ENCODE results near the gene IL19. TPM values are rescaled to one million over a fixed set of nuclear protein-coding genes. Genes with fewer than 3 reads are reported as not detected.

Gene IL19
- total RNA-seq, 4 donors from 2014 or later = 0.76 TPM; not detected in 3

DNA sequence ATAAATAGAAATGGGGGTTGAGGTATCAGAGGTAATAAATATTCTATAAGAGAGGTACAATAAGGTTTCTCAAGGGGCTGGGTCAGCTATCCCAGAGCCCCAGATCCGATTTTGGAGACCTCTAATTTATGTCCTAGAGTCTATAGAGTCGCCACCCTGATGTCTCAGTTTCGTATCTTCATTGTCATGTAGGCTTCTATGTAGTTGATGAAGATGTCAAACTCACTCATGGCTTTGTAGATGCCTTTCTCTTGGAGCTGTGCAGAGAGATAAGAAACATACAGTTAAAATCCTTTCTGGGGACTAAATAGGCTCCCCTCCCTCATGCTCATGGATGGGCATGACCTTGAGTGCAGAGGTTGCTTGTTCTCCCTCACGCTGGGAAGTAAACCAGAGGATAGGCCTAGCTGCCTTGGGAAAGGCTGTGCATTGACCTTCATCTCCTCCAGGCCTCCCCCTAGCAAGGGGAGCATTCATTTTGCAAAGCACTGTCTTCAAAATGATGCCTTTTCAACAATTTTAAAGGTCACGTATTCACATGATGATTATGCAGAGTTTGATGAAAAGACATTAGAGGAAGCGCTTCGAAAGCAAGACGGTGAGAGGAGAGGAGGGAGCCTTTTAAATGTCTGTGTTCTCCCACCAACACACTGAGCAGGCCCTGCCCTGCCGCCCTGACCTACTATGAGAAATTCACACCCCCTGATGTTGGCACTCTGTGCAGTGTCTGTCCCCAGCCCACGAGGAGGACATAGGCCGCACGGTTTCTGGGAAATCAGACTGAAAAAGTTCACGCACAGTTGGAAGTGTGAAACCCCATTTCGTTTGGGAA, 1.9 kb upstream of the IL19 start:
- H3K27ac ChIP-seq = no peak overlapping the region
- DNase-seq = no peak
- no peak overlapping the region for H3K4me3 ChIP-seq
- intact Hi-C loops (cut with DNase I; ENCODE audit: low total_unique reads) = no loop called here
- H3K4me1 ChIP-seq = no peaks in the 10 kb centered on the region
- no peaks in the 10 kb centered on the region for H3K27me3 ChIP-seq
- H3K9me3 ChIP-seq = no peaks in the 10 kb centered on the region
- no peaks in the 10 kb centered on the region for H3K36me3 ChIP-seq
- TF ChIP-seq, protein P1, sequence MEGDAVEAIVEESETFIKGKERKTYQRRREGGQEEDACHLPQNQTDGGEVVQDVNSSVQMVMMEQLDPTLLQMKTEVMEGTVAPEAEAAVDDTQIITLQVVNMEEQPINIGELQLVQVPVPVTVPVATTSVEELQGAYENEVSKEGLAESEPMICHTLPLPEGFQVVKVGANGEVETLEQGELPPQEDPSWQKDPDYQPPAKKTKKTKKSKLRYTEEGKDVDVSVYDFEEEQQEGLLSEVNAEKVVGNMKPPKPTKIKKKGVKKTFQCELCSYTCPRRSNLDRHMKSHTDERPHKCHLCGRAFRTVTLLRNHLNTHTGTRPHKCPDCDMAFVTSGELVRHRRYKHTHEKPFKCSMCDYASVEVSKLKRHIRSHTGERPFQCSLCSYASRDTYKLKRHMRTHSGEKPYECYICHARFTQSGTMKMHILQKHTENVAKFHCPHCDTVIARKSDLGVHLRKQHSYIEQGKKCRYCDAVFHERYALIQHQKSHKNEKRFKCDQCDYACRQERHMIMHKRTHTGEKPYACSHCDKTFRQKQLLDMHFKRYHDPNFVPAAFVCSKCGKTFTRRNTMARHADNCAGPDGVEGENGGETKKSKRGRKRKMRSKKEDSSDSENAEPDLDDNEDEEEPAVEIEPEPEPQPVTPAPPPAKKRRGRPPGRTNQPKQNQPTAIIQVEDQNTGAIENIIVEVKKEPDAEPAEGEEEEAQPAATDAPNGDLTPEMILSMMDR (IDR thresholded peaks at IDR 0.05) = no peak
- no peak for TF ChIP-seq POLR2A (IDR thresholded peaks at IDR 0.05)

DNA sequence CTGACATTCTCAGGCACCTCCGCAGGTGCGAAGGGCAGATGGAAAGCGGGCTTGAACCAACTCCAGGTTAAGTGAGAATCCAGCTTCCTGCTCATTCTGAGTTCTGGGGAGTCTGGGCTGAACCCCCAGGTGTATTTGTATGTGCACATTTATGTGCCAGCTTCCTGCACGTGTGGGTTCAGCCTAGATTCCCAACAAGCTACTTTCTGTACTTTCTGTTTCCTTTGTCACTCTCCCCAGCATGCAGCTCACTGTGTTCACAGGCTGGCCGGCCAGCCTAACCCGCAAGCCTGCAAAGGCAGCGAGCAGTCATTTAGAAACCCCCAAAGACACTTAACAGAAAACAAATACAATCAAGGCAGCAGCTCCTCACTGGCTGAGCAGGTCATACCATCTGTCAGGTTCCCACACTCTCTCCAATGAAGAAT, 1.3 kb upstream of the IL19 start:
- Histone ChIP-seq H3K4me1 (no peaks in the 10 kb centered on the region), H3K27ac (no peak overlapping the region), H3K4me3 (no peak overlapping the region), H3K36me3 (no peaks in the 10 kb centered on the region), H3K9me3 (no peaks in the 10 kb centered on the region), H3K27me3 (no peaks in the 10 kb centered on the region)
- no peak for DNase-seq
- TF ChIP-seq, protein P1 (IDR thresholded peaks at IDR 0.05) = no peak
- intact Hi-C loops (cut with DNase I; ENCODE audit: low total_unique reads) = no loop called here

DNA sequence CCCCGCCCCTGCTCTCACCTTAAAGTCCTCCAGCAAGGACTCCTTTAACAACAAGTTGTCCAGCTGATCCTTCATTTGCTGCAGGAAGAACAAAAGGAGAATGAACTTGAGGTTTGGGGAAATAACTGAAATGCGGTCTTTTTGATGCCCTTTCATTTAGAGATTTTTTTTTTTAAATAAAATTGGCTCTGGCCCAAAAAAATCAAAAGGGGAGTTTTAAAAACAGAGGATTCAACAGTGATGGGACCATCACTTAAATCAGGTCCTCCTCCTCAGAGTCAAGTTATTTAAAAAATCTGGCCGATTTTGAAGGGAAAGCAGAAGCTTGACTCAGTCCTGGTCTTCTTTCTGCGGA, 742 bp downstream of the IL19 start:
- TF ChIP-seq POLR2A (IDR thresholded peaks at IDR 0.05) = no peak
- TF ChIP-seq, protein P1 (IDR thresholded peaks at IDR 0.05) = no peak
- no peak overlapping the region for H3K27ac ChIP-seq

DNA sequence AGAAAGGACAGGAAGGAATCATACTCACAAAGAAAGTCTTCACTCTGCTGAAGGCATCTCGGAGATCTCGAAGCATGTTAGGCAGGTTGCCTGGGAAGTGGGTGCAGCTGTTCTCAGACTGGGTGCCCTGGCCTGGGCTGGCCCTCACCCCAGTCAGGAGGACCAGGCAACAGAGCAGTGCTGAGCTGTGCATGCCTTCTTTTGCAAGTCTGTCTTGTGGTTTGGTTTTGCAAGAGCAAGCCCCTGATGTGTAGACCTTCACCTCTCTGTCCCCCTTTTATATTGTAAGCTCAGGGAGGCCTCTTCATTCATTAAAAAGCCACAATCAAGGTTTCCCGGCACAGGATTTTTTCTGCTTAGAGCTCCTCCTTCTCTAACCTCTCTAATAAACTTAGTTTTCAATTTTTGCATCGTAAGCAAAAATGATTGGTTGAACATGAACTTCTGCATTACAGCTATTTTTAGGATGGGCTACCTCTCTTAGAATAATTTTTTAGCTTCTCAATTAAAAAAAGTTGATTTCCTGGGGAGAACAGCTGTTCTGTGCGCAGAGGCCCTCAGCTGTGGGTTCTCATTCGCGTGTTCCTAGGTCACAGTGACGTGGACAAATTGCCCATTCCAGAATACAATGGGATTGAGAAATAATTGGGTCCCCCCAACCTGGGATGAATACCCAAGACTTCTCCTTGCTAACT, 1.8 kb downstream of the IL19 start, which contains the start of gene IL10:
IL10 (minus strand) TSS at position 252 of the 695 bp plus-strand sequence; CDS start at position 193, 59 bp downstream.
- H3K4me3 ChIP-seq = no peak within 1 kb of the TSS
- no peaks in the 10 kb centered on the region for H3K4me1 ChIP-seq
- H3K27me3 ChIP-seq = no peaks in the 10 kb centered on the region
- no peak for DNase-seq
- no peak within 1 kb of the TSS for H3K27ac ChIP-seq
- intact Hi-C loops (cut with DNase I; ENCODE audit: low total_unique reads) = no loop called here
- H3K36me3 ChIP-seq = no peaks in the 10 kb centered on the region
- H3K9me3 ChIP-seq = no peaks in the 10 kb centered on the region
- TF ChIP-seq, protein P1 (IDR thresholded peaks at IDR 0.05) = no peak
- no peak for TF ChIP-seq POLR2A (IDR thresholded peaks at IDR 0.05)

More for the DNA sequence above, 742 bp downstream of the IL19 start:
- DNase-seq = no peak
- no peaks in the 10 kb centered on the region for H3K4me1 ChIP-seq
- H3K27me3 ChIP-seq = no peaks in the 10 kb centered on the region
- no peak overlapping the region for H3K4me3 ChIP-seq
- no peaks in the 10 kb centered on the region for H3K9me3 ChIP-seq
- no peaks in the 10 kb centered on the region for H3K36me3 ChIP-seq
- intact Hi-C loops (cut with DNase I; ENCODE audit: low total_unique reads) = no loop called here

DNA sequence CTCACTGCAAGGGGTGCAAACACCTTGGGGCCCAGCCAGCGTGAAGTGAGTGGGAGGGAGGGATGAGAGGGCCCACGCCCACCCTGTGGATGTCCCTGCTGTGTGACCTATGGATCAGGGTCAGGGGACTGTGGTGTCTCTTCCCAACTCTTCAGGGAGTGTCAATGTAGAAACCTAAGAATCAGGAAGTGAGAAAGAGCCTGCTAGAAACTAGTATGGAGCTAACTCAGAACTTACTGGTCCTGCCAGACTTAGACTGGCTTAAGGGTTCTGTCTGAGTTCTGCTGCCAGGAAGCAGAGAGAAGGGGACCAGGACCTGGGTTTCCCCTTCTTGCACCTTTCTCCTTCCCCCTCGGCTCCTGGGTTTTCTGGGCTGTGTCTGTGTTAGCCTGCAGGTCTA, 3.5 kb downstream of the IL19 start:
- TF ChIP-seq, protein P1 (IDR thresholded peaks at IDR 0.05) = no peak
- TF ChIP-seq POLR2A (IDR thresholded peaks at IDR 0.05) = no peak
- intact Hi-C loops (cut with DNase I; ENCODE audit: low total_unique reads) = no loop called here
- Histone ChIP-seq H3K4me3 (no peak overlapping the region), H3K27ac (no peak overlapping the region), H3K27me3 (no peaks in the 10 kb centered on the region), H3K9me3 (no peaks in the 10 kb centered on the region), H3K36me3 (no peaks in the 10 kb centered on the region), H3K4me1 (no peaks in the 10 kb centered on the region)
- no peak for DNase-seq

Data from uterus (tissue), 4 donors.